Measurements from ENCODE around the gene KIFAP3.

Gene KIFAP3

DNA sequence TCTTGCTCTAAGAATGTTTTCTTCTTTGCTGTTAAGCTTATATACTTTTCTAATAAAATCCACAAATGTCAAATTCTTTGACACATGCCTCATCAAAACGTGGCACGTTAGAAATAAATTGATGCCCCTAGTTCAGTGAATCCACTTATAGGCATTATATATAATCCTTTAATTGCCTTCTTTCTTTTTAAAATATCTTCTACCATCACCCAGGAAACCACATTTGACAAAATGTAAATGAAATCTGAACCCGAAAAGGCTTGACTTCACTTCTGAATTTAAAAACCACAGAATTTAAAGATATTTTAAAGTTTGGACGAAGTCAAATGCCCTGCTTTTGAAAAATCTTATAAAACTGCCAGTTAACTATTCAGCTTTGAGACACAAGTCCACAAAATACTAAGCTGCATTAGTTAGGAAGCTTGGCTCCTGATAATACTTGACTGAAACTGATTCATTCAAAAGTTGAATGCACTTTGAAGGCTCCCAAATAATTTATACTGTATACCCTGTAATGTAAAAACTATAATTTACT is 22.4 kb upstream of the KIFAP3 start:
- TF ChIP-seq TCF12 (IDR thresholded peaks at IDR 0.05; ENCODE audit: low read depth), result no peak
- TF ChIP-seq FOXM1 (IDR thresholded peaks at IDR 0.05; ENCODE audit: borderline replicate concordance, low read depth), result no peak
- TF ChIP-seq EGR1 (IDR thresholded peaks at IDR 0.05), result no peak
- no peak for TF ChIP-seq TAF1 (IDR thresholded peaks at IDR 0.05; ENCODE audit: low read depth)

DNA sequence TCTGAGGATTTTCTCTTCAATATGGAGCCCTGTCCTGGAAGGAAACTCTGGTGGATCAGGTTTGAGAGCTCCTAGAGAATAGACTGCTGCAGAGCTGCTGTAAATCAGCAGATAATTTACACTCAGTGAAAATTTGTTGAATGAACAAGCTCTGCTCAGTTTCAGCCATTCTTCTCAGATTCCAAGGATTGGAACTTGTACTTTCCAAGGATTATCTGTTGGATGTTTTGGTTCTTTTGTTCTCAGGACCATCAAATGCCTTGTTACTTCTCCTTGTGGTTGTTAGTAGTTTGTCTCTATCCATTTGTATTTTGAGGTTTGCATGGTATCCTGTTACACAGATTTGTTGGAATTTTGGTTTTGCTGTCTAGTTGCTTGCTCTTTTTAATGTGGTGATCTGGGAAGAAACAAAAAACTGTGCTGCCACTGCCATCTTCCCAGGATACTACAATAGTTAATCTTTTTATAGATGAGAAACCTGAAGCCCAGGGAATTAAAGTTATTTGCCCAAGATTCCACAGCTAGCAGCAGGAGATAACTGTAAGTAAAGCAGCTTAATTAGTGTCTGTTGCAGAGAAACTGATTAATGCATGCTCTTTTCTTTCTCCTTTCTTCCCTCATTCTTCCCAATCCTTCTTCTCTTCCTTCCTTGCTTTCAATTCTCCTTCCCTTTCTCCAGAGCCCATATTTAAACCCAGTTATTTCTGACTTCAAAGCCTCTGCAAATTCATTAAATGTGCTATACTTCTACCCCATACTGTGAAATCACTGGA is 21.7 kb upstream of the KIFAP3 start:
- TF ChIP-seq, protein P1, sequence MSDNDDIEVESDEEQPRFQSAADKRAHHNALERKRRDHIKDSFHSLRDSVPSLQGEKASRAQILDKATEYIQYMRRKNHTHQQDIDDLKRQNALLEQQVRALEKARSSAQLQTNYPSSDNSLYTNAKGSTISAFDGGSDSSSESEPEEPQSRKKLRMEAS (IDR thresholded peaks at IDR 0.05), result no peak
- TF ChIP-seq, protein P2, sequence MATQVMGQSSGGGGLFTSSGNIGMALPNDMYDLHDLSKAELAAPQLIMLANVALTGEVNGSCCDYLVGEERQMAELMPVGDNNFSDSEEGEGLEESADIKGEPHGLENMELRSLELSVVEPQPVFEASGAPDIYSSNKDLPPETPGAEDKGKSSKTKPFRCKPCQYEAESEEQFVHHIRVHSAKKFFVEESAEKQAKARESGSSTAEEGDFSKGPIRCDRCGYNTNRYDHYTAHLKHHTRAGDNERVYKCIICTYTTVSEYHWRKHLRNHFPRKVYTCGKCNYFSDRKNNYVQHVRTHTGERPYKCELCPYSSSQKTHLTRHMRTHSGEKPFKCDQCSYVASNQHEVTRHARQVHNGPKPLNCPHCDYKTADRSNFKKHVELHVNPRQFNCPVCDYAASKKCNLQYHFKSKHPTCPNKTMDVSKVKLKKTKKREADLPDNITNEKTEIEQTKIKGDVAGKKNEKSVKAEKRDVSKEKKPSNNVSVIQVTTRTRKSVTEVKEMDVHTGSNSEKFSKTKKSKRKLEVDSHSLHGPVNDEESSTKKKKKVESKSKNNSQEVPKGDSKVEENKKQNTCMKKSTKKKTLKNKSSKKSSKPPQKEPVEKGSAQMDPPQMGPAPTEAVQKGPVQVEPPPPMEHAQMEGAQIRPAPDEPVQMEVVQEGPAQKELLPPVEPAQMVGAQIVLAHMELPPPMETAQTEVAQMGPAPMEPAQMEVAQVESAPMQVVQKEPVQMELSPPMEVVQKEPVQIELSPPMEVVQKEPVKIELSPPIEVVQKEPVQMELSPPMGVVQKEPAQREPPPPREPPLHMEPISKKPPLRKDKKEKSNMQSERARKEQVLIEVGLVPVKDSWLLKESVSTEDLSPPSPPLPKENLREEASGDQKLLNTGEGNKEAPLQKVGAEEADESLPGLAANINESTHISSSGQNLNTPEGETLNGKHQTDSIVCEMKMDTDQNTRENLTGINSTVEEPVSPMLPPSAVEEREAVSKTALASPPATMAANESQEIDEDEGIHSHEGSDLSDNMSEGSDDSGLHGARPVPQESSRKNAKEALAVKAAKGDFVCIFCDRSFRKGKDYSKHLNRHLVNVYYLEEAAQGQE (IDR thresholded peaks at IDR 0.05; ENCODE audit: low read depth), result no peak
- TF ChIP-seq, protein P3, sequence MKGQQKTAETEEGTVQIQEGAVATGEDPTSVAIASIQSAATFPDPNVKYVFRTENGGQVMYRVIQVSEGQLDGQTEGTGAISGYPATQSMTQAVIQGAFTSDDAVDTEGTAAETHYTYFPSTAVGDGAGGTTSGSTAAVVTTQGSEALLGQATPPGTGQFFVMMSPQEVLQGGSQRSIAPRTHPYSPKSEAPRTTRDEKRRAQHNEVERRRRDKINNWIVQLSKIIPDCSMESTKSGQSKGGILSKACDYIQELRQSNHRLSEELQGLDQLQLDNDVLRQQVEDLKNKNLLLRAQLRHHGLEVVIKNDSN (IDR thresholded peaks at IDR 0.05), result no peak
- no peak for TF ChIP-seq NFIC (IDR thresholded peaks at IDR 0.05)

DNA sequence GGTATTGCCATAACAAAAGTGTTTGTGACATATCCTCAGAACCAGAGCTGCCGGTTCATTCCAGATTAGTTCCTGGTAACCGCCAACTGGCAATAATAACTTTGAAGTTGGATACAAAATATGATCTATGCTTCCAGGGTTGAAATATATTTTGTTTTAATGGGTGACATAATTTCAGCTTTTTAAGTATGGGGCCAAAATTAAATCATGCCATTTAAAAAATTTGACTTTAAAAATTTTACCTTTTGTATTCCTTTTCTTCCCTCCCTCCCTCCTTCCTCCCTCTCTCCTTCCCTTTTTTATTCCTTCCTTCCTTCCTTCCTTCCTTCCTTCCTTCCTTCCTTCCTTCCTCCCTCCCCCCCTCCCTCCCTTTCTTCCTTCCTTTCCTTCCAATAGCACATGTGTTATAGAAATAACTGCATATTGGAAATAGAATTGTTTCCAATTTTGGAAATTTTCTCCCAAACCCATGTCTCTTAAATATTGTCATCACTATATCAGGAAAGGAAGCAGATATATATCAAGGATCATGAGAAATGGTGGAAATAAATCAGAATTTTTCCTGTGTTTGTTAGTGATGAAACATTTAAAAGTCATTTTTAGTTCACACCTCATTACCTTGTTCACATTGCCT is 12.0 kb upstream of the KIFAP3 start:
- TF ChIP-seq TEAD4 (IDR thresholded peaks at IDR 0.05) (no peak), RAD21 (IDR thresholded peaks at IDR 0.05; ENCODE audit: low read depth) (no peak), NFIC (IDR thresholded peaks at IDR 0.05) (no peak), TCF12 (IDR thresholded peaks at IDR 0.05; ENCODE audit: low read depth) (no peak), TAF1 (IDR thresholded peaks at IDR 0.05; ENCODE audit: low read depth) (no peak), FOXM1 (IDR thresholded peaks at IDR 0.05; ENCODE audit: borderline replicate concordance, low read depth) (no peak), EGR1 (IDR thresholded peaks at IDR 0.05) (no peak)

DNA sequence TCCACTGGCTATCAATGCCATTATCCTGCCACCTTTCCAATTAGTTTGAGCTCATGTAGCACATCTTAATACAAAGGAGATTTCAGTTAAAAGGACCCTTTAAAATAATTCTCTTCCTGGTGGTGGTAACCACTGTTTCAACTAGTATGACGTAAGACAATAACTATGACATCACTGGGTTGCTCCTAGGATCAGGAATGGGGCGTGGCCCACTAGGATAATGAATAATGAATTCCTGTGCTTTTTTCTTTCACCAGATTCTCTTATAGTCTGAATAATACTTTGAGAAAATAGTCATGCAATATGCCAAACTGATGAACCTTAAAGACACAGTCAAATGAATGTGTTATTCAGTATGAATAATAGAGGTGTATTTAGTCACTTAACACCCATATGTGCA is 10.6 kb upstream of the KIFAP3 start:
- TF ChIP-seq, protein P2 (IDR thresholded peaks at IDR 0.05; ENCODE audit: low read depth), result no peak
- no peak for TF ChIP-seq RAD21 (IDR thresholded peaks at IDR 0.05; ENCODE audit: low read depth)
- TF ChIP-seq, protein P3 (IDR thresholded peaks at IDR 0.05), result no peak
- no peak for TF ChIP-seq EGR1 (IDR thresholded peaks at IDR 0.05)
- TF ChIP-seq FOXM1 (IDR thresholded peaks at IDR 0.05; ENCODE audit: borderline replicate concordance, low read depth), result no peak
- TF ChIP-seq YY1 (IDR thresholded peaks at IDR 0.05; ENCODE audit: low read depth), result no peak
- no peak for TF ChIP-seq ZBTB7A (IDR thresholded peaks at IDR 0.05; ENCODE audit: low read depth)
- TF ChIP-seq NFIC (IDR thresholded peaks at IDR 0.05), result no peak
- TF ChIP-seq, protein P1 (IDR thresholded peaks at IDR 0.05), result no peak
- no peak for TF ChIP-seq TAF1 (IDR thresholded peaks at IDR 0.05; ENCODE audit: low read depth)
- TF ChIP-seq EP300 (IDR thresholded peaks at IDR 0.05; ENCODE audit: borderline replicate concordance), result no peak

DNA sequence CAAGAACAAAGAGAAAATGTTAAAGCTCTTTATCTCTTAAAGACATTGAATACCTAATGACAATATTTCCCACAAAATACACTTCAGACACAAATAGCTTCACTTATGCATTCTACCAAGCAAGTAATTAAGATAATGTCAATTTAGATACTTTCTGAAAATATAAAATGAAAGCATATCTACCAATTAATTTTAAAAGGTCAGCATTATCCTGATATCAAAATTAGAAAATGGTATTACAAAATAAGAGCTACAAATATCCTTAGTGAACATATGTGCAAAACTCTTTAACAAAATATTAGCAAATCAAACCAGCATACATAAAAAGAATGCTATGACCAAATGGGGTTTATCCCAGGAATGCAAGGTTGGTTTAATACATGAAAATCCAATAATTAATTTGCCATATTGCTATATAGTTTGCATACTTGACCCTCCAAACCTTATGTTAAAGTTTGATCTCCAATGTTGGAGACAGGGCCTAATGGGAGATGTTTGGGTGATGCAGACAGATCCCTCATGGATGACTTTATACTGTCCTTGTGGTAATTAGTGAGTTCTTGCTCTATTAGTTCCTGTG is 4.2 kb upstream of the KIFAP3 start:
- TF ChIP-seq TEAD4 (IDR thresholded peaks at IDR 0.05) (no peak), NFIC (IDR thresholded peaks at IDR 0.05) (no peak), TAF1 (IDR thresholded peaks at IDR 0.05; ENCODE audit: low read depth) (no peak), TCF12 (IDR thresholded peaks at IDR 0.05; ENCODE audit: low read depth) (no peak), ZBTB7A (IDR thresholded peaks at IDR 0.05; ENCODE audit: low read depth) (no peak), EGR1 (IDR thresholded peaks at IDR 0.05) (no peak), FOXM1 (IDR thresholded peaks at IDR 0.05; ENCODE audit: borderline replicate concordance, low read depth) (no peak), CREB1 (IDR thresholded peaks at IDR 0.05; ENCODE audit: low read depth) (no peak), CEBPB (IDR thresholded peaks at IDR 0.05) (no peak)
- TF ChIP-seq, protein P1 (IDR thresholded peaks at IDR 0.05), result no peak

Measured in Ishikawa (cell line).